ENCODE measurements around the gene SCUBE1.

GRCh38 chr22:43157874-43158546 is 185.2 kb downstream of the SCUBE1 start:
- TF ChIP-seq CTCF (conservative IDR thresholded peaks at IDR 0.05): no peak
- TF ChIP-seq EZH2 (IDR thresholded peaks at IDR 0.05; ENCODE audit: low read depth): no peak

Measured in PC-9 (cell line).